Osteoblast (primary cell): ENCODE measurements around the gene SPRR1A. TPM values are rescaled to one million over a fixed set of nuclear protein-coding genes. Genes with fewer than 3 reads are reported as not detected.

Experiments used
- DNase-seq: peaks from one replicate; pipeline ENCODE4 v3.0.0; 2011; ENCODE audit warnings: low spot score, mixed read lengths; ENCODE audit not compliant: insufficient read length; ENCODE audit errors: missing footprints
- H2AFZ ChIP-seq: 2 replicates; pipeline ENCODE4 v1.6.0; 2011; ENCODE audit warnings: mild to moderate bottlenecking, low read length
- H3K27ac ChIP-seq: 2 replicates; pipeline ENCODE4 v1.5.1; 2011; ENCODE audit warnings: mild to moderate bottlenecking, low read depth, low read length, moderate library complexity
- H3K27me3 ChIP-seq: 2 replicates; pipeline ENCODE4 v1.6.0; 2012; ENCODE audit warnings: mild to moderate bottlenecking, control low read depth, inconsistent platforms, low read length, moderate library complexity; ENCODE audit not compliant: insufficient read depth
- H3K36me3 ChIP-seq: 2 replicates; pipeline ENCODE4 v1.5.1; 2011; ENCODE audit warnings: mild to moderate bottlenecking, low read length, control low read depth, moderate library complexity; ENCODE audit not compliant: insufficient read depth
- H3K4me1 ChIP-seq: 2 replicates; pipeline ENCODE4 v1.5.1; 2011; ENCODE audit warnings: mild to moderate bottlenecking, low read length, control low read depth, moderate library complexity; ENCODE audit not compliant: insufficient read depth
- H3K4me2 ChIP-seq: 2 replicates; pipeline ENCODE4 v1.6.0; 2011; ENCODE audit warnings: mild to moderate bottlenecking, low read length; ENCODE audit not compliant: insufficient read depth
- H3K4me3 ChIP-seq: fragments of 200-600 bp; sonication (generic); 3 replicates; pipeline ENCODE4 v1.5.1; 2012; ENCODE audit warnings: mild to moderate bottlenecking, low read length, inconsistent platforms; ENCODE audit not compliant: insufficient read depth
- H3K79me2 ChIP-seq: 2 replicates; pipeline ENCODE4 v1.6.0; 2012; ENCODE audit warnings: mild to moderate bottlenecking, low read length, control low read depth, inconsistent platforms; ENCODE audit not compliant: insufficient read depth
- H3K9me3 ChIP-seq: 2 replicates; pipeline ENCODE4 v1.5.1; 2011; ENCODE audit warnings: low read depth, low read length, control low read depth
- H4K20me1 ChIP-seq: 2 replicates; pipeline ENCODE4 v1.6.0; 2012; ENCODE audit warnings: mild to moderate bottlenecking, low read length, control low read depth; ENCODE audit not compliant: insufficient read depth
- total RNA-seq: library from RNA; depleted of rRNA; stranded (reverse); fragments of >200 nt; gene quantifications from 2 replicates; pipeline ENCODE4 v1.2.3, GENCODE V29; 2012
- TF ChIP-seq, protein P1 (sequence below): IDR thresholded peaks from 2 replicates; pipeline ENCODE4 v1.5.1; 2011; ENCODE audit warnings: mild to moderate bottlenecking, low read depth, low read length, moderate library complexity; ENCODE audit errors: extremely low read depth

Gene SPRR1A
- total RNA-seq, 1 donor = not detected

DNA sequence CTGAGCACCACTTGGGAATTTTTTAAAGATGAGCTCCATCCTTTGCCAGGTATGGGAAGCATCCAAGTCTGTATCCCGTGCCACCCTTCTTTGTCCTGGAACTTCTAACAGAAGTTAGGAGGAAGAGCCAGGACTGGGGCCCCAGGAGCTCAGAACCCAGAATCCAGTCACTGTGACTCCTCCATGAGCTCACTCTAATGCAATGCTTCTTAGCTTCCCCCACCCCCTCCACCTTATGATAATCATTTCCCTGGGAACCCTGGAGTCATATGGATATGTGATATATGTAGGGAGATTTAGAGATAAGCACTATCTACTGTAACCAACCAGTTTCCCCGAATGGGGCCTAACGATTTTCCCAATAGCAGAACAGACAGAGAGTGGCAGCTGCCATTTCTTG is 37.6 kb upstream of the SPRR1A start:
- no peaks in the 10 kb centered on the region for H4K20me1 ChIP-seq

DNA sequence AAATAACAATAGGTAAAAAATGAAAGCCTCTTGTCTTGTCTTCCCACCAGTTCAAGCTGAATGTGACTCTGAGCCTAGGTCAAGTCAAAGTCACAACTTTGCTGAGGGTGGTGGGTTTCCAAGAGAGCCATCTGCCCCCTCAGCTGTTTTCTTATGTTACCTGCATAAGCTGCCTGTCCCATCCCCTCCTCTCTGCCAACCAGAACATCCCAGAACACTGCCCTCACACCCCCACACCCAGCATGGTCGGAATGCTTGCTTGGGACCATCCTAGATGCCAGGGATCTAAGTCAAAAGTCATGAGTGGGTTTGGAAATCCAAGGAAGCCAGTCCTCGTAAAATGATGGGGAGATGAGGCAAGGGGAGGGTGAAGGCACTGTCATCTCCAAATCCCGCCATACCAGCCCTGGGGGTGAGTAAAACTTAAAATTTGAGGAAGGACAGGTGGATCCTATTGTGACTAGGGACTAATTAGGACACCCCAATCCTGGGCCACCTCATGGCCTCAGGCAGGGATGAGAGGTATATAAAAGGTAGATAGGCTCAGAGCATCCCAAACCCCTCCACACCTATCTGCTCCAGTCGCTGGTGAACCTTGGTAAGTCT is 37.1 kb upstream of the SPRR1A start, which contains the start of gene SPRR5:
Gene SPRR5, plus strand, starts transcription at position 556 of the 606 bp plus-strand sequence. CDS start 1,349 bp downstream, outside the sequence.
- H3K27me3 ChIP-seq = no peaks in the 10 kb centered on the region
- no peaks in the 10 kb centered on the region for H3K4me1 ChIP-seq
- no peak within 1 kb of the TSS for H3K4me2 ChIP-seq
- H3K4me3 ChIP-seq = no peak within 1 kb of the TSS
- TF ChIP-seq, protein P1, sequence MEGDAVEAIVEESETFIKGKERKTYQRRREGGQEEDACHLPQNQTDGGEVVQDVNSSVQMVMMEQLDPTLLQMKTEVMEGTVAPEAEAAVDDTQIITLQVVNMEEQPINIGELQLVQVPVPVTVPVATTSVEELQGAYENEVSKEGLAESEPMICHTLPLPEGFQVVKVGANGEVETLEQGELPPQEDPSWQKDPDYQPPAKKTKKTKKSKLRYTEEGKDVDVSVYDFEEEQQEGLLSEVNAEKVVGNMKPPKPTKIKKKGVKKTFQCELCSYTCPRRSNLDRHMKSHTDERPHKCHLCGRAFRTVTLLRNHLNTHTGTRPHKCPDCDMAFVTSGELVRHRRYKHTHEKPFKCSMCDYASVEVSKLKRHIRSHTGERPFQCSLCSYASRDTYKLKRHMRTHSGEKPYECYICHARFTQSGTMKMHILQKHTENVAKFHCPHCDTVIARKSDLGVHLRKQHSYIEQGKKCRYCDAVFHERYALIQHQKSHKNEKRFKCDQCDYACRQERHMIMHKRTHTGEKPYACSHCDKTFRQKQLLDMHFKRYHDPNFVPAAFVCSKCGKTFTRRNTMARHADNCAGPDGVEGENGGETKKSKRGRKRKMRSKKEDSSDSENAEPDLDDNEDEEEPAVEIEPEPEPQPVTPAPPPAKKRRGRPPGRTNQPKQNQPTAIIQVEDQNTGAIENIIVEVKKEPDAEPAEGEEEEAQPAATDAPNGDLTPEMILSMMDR = no peak
- H3K79me2 ChIP-seq = no peaks in the 10 kb centered on the region
- DNase-seq = no peak
- no peak within 1 kb of the TSS for H3K27ac ChIP-seq
- H3K9me3 ChIP-seq = no peaks in the 10 kb centered on the region
- H2AFZ ChIP-seq = no peak within 1 kb of the TSS
- H3K36me3 ChIP-seq = no peaks in the 10 kb centered on the region
- H4K20me1 ChIP-seq = no peaks in the 10 kb centered on the region

More for the DNA sequence above, 37.6 kb upstream of the SPRR1A start:
- Histone ChIP-seq H3K9me3 (no peaks in the 10 kb centered on the region), H3K27me3 (no peaks in the 10 kb centered on the region), H3K79me2 (no peaks in the 10 kb centered on the region), H2AFZ (no peak overlapping the region), H3K4me2 (no peak overlapping the region), H3K4me1 (no peaks in the 10 kb centered on the region), H3K4me3 (no peak overlapping the region), H3K27ac (no peak overlapping the region), H3K36me3 (no peaks in the 10 kb centered on the region)
- TF ChIP-seq, protein P1 = no peak
- DNase-seq = no peak

- H3K27me3 ChIP-seq = no peaks in the 10 kb centered on the region
- no peak overlapping the region for H3K4me2 ChIP-seq
- no peak overlapping the region for H2AFZ ChIP-seq
- no peaks in the 10 kb centered on the region for H4K20me1 ChIP-seq
- H3K4me1 ChIP-seq = no peaks in the 10 kb centered on the region
- TF ChIP-seq, protein P1 = no peak
- no peak for DNase-seq
- H3K79me2 ChIP-seq = no peaks in the 10 kb centered on the region
- no peaks in the 10 kb centered on the region for H3K9me3 ChIP-seq
- H3K4me3 ChIP-seq = no peak overlapping the region
- H3K36me3 ChIP-seq = no peaks in the 10 kb centered on the region
- no peak overlapping the region for H3K27ac ChIP-seq
Observed at GRCh38 chr1:152951711-152952110, 32.2 kb upstream of the SPRR1A start.

GRCh38 chr1:152953761-152954160 is 30.1 kb upstream of the SPRR1A start:
- H2AFZ ChIP-seq = no peak overlapping the region
- no peaks in the 10 kb centered on the region for H3K27me3 ChIP-seq
- no peak overlapping the region for H3K4me2 ChIP-seq
- H3K79me2 ChIP-seq = no peaks in the 10 kb centered on the region
- no peak for DNase-seq
- TF ChIP-seq, protein P1 = no peak
- H4K20me1 ChIP-seq = no peaks in the 10 kb centered on the region
- no peaks in the 10 kb centered on the region for H3K9me3 ChIP-seq
- H3K4me3 ChIP-seq = no peak overlapping the region
- no peaks in the 10 kb centered on the region for H3K4me1 ChIP-seq
- H3K36me3 ChIP-seq = no peaks in the 10 kb centered on the region
- no peak overlapping the region for H3K27ac ChIP-seq
